GM19351 (cell line): Measurements from ENCODE around the gene NPAS2.

Experiments
- ATAC-seq: cut with Tn5 transposase; IDR thresholded peaks from one replicate; pipeline ENCODE4 v1.9.1; 2021; ENCODE audit warnings: mild to moderate bottlenecking, moderate library complexity; ENCODE audit not compliant: unreplicated experiment

NPAS2 gene

DNA sequence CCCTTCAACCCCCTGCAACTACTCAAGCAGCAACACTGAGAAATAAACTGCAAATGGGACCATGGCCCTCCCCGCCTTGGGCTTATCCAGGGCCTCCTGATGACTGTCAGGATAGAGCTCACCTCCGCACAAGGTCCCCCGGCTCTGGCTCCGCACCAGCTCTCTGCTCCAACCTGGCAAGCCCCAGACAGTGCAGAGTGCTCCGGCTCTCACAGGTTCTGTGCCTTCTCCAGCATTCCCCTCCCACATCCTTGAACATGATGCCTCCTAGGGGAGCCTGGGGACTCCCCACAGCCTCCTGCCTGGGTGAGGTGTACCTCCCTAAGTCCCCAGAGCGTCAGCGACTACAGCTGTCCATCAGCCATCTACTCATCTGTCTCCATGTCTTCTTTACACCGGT lies 26.7 kb upstream of the NPAS2 start:
- no peak for ATAC-seq

DNA sequence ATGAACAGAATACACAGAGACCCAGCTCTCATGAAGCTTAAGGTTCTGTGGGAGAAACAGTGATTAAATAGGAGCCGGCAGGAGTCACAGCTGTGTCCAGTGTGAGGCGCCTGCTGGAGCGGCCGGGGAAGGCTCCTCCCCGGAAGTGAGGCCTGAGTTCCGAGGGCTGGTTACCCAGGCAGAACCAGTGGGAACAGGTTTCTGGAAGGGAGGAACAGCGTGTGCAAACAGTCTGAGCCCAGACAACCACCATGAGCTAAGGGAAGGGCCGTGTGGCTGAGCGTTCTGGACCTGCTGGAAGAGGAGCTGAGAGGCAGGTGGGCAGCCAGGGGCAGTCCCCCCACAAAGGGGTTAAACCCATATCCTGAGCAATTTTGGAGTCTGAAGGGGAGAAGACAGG lies 26.0 kb upstream of the NPAS2 start:
- ATAC-seq: no peak

DNA sequence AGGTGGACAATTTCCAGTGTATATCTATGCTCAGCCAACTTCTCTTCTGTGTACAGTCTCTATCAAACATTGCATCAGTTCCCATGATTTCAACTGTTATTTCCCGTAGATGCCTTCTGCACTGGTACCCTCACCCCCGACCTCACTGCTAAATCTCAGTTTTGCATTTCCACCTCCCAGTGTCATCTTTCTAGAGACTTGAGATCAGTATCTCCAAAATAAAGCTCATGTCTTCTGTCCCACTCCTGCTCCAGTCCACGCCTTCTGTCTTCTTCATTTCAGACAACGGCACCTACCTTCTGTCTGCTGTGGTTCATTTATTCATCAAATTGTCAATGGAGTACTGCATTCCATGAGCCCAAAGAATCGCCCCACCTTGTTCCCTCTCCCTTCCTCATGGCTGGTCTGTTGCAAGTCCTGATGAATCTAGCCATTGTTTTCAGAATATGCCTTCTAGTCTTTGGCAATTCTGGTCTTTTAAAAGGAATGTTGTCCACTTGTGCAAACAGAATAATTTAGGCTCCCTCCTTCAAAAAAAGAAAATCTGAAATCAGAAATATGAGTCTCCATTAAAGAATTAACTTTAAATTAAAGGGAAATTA lies 23.3 kb upstream of the NPAS2 start:
- no peak for ATAC-seq

DNA sequence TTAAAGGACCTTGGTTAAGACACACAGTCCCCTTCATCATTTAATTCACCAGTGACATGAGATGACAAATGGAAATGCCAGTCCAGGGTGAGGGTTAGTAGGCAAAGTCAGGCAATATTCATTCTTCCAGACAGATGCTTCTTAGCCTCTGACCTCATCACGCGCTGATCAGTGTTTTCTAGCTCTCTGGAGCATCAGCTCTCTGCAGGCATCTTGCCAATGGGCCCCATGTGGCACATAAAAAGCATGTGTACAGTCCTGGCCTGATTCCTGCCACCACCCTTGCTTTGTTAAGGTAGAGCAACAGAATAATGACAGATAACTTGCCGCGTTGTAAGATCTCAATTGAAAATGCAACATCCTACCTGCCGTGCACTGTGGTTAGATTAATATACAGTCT lies 20.3 kb upstream of the NPAS2 start:
- no peak for ATAC-seq

DNA sequence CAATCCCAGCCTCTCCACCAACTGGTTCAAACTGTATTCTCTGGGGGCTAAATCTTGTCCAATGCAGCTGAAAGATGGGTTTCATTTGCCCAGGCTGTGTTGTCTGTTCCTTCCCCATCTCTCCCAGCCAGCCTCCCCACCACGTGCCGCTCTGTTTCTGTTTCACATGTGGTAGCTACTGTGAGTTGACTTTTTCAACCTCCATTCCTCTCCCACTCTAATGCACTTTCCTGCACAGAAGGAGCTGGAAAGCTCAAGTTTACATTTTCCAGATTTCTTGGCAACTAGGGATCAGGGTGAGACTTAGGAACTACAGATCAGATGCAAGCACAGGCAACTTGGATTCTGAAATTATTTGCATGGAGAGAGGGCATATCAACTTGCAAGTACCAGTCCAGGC lies 19.0 kb upstream of the NPAS2 start:
- ATAC-seq: no peak

DNA sequence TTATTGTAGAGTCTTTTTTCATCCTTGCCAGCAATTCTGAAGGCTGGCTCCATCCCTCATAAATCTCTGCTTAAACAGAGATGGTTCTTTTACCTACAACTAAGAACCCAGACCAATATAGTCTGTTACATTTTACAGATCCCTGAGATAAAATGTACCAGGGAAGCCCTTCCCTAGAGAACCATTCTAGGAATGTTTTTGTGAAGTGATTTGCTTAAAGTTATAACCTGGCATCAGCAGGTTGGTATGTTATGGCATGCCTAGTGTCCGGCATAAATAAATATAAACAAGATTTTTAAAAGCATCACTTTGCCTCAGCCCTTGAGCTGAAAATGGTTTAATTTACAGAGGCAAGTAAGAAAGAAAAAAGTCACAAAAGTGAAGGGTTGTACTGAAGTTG lies 18.5 kb upstream of the NPAS2 start:
- ATAC-seq: no peak

DNA sequence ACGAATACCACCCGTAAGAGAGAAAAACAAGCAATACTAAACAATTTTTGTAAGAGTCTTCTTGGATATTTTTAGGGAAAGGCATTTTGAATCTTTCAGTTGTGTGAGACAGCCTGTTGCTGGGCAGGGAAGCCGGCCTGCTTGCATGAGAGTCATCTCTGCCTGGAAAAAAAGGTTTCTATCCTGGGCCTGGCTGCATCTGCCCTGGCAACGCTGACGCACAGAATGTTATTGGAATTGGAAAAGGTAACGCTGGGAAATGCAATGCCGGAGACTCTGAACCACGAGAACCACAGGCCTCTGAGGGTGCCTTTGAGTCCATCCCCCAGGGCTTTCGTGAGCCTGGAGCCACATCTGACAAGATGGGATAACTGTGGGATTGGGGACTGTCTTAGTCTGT lies 17.9 kb upstream of the NPAS2 start:
- ATAC-seq: no peak

DNA sequence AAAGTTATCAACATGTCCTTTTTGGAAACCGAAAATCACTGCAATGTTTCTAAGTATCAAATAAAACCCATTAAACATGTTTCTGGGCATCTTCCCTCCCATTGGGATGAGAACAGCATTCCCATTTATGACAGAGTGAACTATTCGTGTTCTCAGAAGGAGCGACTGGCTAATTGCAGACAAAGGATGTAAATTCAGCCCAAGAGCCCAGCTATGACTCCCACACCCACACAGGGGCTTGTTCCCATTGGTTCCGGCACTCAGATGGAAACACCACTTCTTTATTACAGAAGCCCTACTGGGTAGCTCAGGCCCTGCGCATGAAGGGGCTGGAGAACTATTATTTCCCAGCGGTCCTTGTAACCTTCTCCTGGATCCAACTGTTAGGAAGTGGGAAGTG lies 16.6 kb upstream of the NPAS2 start:
- no peak for ATAC-seq

DNA sequence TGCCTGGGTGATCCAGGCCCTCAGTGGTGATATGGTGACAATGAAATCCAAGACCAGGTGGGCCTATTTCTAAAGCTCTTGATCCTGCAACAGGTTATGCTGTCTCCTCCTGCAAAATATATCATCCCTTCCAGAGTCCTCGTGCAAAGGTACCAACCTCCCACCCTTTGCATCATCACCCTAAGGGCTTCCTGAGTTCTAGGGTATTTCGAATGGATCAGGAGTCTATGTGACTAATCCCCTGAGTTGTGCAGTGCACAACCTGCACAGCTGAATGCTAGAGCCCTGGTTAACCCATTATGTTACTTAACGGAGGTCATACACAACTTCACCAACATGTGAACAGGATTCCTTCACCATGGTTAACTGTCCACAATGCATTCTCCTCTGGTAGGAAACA lies 13.4 kb upstream of the NPAS2 start:
- ATAC-seq: no peak

DNA sequence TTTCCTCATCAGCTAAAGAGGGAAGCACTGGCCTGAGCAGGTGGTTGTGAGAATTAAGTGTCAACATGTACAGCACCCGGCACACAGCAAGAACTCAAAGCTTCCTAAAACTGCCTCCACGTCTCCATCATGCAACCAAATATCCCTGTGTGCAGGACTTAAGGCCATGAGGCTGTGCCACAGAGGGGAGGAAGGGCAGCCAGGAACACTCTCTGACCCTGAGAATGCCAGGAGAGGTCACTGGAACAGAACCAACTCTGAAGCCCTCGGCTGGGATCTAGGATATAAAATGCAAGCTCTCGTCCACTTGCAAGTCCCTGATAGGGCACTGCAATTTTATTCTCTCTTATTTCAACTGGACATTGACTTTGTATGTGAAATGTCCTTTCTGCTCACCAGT lies 12.2 kb upstream of the NPAS2 start:
- no peak for ATAC-seq

DNA sequence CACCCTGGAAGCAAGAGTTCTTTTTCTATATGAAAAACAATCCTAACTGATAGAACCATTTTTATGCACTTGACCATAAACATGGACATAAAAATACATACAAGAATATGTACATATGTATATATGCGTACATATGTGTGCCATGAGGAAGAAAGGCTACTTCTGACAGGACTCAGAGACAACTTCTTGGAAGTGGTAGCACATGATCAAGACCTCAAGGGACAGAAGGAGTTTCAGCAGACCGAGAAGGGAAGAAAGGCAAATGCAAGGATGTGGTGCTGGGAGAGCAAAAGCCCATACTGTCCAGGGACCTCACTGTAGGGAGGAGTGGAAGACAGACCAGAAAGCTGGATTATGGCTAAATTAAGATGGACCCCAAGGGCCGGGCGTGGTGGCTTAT lies 11.4 kb upstream of the NPAS2 start:
- ATAC-seq: no peak

DNA sequence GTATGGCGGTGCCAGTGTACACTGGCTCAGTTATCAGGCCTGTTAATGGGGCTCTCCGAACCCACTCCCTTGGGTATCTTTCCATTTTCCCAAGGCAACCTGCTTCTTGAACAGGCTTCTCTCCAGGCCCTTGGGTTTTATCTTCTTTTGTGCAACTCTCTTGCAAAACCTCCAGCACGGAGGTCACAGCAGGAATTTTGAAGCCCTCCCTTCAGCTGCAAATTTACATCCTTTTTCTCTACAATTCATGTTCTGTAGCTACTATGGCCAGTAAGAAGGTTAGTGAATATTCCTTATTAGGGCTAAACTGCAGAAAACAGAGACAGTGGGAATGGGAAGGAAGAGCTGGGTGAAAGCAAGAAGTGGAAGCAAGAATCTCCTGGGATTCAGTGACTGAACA lies 10.4 kb upstream of the NPAS2 start:
- no peak for ATAC-seq

DNA sequence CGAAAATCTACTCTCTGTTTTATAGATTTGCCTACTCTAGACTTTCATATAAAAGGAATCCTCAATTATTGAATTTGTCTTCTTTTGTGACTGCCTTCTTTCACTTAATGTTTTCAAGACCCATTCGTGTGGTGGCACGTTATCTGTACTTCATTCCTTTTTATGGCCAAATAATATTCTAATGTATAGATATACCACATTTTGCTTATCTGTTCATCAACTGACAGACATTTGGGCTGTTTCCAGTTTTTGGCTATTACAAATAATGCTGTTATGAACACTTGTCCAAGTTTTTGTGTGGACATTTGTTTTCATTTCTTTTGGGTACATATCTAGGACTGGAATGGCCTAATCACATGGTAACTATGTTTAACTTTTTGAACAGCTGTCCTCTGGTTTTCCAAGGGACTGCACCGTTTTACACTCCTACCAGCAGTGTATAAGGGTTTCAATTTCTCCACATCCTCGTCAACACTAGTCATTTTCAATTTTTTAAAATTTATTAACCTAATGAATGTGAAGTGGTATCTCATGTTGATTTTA lies 9.3 kb upstream of the NPAS2 start:
- ATAC-seq: no peak

DNA sequence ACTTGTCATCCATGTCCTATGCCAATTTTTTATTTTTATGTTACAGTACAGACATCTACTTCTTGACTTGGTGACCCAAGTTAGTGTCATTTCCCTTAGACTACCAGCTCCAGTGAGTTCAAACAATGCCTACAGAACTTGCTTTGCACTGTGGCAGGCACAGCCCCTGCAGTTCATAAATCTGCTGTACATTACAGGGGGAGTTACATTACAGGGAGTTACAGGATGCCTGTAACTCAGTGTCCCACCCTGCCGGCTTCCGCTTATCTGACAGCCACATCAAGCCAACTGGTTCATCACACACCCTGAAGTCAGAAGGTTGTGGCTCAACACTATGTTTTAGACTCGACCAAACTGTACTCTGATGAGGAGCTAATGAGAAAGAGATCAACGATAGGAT lies 7.8 kb upstream of the NPAS2 start:
- ATAC-seq: no peak

DNA sequence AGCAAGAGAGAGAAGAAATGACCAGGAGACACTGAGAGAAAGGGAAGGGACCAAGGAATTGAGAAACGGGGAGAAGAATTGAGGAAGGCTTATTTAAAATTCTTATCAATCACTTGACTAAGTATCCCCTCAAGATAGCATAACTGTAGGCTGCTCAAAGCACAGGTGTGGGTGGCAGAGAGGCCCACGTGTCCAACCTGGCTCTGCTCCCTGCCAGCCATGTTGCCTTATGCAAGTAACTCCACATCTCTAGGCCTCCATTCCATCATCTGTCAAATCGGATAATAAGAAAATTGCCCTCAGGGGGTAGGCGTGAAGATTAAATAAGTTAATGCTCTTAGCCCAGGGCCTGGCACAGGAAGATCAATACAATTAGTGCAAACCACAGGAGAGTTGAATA lies 7.4 kb upstream of the NPAS2 start:
- ATAC-seq: no peak

DNA sequence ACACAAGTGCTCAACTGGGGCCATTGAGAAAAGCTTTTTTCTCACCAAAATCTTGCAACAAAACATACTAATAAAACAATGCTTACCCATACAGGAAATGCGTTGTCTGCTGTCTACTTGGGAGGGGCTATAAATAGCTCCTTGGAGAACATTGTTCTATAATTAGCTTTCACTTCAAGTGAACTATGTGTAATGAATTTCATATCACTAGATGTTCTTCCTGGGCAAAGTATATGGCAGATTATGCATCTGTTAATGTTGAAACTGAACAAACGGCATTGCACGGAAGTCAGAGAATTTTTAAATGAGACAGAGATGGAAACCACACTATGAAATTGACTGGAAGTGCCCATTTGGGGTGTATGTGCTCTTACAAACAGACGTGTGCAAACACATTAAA lies 6.4 kb upstream of the NPAS2 start:
- ATAC-seq: no peak

DNA sequence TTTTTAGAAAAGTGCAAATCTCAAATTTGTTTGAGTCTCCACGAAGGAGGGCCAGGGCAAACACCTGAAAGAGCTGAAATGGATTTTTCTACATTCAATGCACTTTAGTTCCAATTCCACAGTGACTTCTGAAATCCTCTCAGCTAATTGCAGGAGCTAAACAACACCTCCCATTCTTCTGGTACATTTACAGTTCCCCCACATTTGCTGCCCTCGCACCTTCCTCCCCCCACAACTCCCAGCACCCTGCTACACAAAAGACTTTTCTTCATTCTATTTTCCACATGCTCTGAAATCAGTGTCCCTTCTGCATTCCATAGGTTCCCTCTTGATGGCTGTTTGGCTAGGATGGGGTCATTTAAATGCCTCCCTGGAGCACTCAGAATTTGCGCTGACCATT lies 5.9 kb upstream of the NPAS2 start:
- ATAC-seq: no peak

DNA sequence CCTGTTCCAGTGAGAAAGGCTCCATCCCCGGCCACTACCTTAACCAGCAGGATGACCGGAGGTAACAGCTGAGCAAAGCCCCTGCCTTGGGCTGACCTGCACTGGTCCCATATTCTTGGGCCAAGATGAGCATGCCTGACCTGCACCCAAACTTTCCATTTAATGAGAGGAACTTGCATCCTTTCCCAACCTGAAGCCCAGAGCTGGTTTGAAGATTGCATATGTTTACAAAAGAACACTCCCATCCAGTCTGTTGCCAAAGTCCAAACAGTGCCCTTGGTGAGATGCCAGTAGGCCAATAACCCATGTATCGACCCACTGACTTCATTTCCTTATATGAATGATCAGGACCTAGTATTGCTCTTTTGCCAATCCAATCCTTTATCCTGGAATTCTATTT lies 5.5 kb upstream of the NPAS2 start:
- ATAC-seq: no peak

DNA sequence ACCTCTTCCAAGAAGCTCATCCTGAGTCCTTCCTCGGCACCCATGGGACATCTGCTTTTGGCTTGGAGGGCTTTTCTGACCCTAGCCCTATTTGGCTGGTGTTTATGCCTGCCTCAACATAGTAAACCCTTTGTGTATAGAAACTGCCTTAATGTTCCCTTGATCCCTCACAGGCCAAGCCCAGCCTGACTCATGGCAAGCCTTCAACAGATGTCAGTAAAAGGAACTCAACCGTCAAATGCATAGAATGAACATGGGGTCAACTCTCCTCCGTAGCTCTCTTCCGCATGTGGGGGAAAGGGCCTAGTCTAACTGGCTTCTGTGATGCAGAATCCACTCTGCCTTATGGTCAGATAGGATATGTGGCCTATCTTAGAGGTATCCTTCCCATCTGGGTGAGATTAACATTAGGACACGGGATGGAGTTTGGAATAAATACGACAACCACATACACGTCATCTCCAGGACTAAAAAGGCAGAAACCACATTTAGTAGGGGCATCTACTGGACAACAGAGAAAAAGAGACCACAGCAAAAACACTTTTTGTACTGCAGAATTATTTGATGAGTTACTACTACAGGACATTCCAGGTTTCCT lies 2.5 kb upstream of the NPAS2 start:
- ATAC-seq: no peak

DNA sequence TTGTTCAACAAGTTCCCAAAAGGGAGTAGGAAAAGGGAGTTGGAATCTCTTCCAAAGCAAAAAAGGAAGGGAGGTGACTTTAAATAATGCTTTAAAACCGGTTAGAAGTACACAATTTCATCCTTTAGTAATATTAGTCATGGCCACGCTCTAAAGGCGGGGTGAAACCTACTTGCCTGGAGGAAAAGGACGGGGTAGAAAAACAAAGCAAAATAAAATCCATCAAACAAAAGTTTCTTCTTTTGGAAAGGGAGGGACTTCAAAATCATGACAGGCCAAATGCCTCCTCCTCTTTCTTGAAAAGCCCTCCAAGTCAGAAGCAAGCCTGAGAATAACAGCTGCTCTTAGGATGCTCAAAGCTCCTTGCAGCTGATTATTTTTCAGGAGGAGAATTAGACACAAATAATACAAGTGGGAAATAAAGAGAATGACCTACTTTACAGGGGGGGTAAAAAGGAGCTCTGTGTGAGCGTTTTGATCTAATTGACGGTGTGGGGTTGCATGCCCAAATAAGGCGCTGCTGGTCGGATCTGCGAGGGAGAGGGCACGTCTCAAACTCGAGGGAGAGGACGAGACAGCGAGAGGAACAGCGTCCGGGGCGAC lies 1.8 kb upstream of the NPAS2 start:
- no peak for ATAC-seq

DNA sequence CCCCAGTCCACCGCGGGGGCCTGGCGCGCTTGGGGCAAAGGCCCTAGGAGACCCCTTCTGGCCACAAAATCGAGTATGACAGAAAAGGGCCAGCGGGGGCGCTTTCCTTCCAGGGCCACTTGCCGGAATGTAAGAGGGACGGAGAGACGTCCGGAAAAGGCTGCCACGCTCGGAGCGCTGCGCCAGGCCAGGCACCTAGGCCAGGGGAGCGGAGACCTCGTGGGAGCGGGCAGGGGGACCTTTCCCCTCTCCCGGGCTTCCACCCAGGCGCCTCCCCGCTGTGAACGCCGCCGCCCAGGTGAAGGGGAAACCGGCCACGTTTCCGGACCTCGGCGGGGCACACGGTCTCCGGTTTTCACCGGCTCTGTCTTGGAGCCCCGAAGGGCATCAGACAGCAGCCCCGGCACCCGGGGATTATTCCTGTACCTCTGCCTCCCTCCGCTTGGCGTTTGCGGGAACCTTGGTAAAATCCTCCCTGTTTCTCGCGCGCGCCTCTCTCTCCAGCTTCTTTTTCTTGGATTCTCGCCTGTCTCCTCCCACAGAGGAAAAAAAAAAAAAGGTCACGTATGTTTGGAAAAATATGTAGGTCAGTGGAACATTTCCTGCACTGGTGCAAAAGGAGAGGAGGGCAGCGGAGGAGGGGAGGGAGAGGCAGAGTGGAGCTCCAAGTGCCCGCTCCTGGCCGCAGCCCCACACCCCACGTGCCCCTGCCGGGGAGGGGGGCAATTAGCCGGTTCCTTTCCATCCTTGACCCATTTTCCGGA lies 1.2 kb upstream of the NPAS2 start:
- no peak for ATAC-seq

DNA sequence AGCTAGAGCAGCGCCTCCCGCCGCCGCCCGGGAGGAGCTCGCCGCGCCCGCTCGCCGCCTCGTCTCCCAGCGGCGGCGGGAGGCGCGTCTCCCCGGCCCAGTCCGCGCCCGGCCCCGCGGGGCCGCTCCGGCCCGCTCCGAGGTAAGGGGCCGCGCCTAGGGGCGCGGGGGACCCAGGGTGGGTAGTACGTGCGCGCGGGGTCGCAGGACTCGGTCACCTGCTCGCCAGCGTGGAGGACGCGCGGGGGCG lies 259 bp downstream of the NPAS2 start:
- ATAC-seq: no peak
